Left colon (tissue), 2 donors: ENCODE measurements around the gene PIK3R2. TPM values are rescaled to one million over a fixed set of nuclear protein-coding genes. Genes with fewer than 3 reads are reported as not detected.
"Not testable (repeated sequence)": the region's sequence is repeated elsewhere in the genome, so short reads cannot be mapped to it uniquely, and the experiment has no call there.

Experiments
- ATAC-seq: fragments of 200-7000 bp; cut with Tn5 transposase; one replicate; pipeline ENCODE4 v1.9.1; 2020; ENCODE audit warnings: mild to moderate bottlenecking, moderate library complexity
- DNase-seq, 2 donors: peaks; one replicate each; pipeline ENCODE4 v3.0.0-alpha.2; 2020
- intact Hi-C, 2 donors: fragments of 100-400 bp; cut with DNase I in 1 of 2; cut with micrococcal nuclease in 1 of 2; formaldehyde crosslinking; loops; one replicate each; pipeline versions ENCODE4 v1.11.2 to v1.14.0; 2022; cut with DNase I, micrococcal nuclease
- total RNA-seq, 2 donors: library from RNA; stranded (reverse); fragmentation: NEBNext Ultra II Directional; extraction: Animal tissue kit (Norgen Biotek cat#: 25700); gene quantifications; one replicate each; pipeline ENCODE4 v1.2.1, GENCODE V29; 2021
- donor health status: DM: no; HTN: no; CAD: no.
- donor health status: DM: yes; HTN: yes; CAD: no.

Gene PIK3R2
- total RNA-seq, 2 donors from 2014 or later = 37.4 to 41.1 TPM

DNA sequence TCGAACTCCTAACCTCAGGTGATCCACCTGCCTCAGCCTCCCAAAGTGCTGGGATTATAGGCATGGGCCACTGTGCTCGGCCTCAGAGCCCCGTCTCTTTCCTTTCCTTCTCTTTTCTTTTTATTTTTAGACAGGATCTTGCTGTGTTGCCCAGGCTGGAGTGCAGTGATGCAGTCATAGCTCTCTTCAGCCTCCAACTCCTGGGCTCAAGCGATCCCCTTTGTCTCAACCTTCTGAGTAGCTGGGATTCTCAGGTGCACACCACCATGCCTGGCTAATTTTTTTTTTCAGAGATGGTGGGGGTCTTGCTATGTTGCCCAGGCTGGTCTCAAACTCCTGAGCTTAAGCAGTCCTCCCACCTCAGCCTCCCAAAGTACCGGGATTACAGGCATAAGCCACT lies 56.9 kb downstream of the PIK3R2 start:
- not testable (repeated sequence) for ATAC-seq, DNase-seq
- intact Hi-C loops = loop anchor here (2.0 to 10.0 kb wide), 3 partner anchors 43 to 115 kb away; partner anchors contain the start of gene LSM4 (in 1 of the 2)

DNA sequence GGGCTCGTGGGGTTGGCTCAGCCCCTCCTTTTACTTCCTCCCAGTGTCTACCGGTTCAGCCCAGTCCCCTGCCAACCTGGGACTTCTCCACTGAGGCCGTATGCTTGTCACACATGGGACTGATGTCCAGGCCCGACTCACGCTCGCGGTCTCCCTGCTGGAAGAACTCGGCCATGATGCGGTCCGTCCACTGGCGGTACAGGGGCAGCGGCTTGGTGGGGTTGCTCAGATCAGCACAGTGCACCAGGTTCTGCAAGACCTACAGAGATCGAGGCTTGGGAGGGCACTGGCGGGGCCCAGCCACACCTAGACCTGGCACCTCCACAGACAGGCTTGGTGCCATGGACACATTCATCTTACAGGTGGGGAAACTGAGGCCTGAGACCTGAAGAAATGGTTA lies 58.7 kb downstream of the PIK3R2 start:
- ATAC-seq (no peak), DNase-seq (no peak)
- intact Hi-C loops = loop anchor here in 1 of 2 donors (10.0 kb wide), 1 partner anchor 53 kb away; no protein-coding TSS in a partner anchor

DNA sequence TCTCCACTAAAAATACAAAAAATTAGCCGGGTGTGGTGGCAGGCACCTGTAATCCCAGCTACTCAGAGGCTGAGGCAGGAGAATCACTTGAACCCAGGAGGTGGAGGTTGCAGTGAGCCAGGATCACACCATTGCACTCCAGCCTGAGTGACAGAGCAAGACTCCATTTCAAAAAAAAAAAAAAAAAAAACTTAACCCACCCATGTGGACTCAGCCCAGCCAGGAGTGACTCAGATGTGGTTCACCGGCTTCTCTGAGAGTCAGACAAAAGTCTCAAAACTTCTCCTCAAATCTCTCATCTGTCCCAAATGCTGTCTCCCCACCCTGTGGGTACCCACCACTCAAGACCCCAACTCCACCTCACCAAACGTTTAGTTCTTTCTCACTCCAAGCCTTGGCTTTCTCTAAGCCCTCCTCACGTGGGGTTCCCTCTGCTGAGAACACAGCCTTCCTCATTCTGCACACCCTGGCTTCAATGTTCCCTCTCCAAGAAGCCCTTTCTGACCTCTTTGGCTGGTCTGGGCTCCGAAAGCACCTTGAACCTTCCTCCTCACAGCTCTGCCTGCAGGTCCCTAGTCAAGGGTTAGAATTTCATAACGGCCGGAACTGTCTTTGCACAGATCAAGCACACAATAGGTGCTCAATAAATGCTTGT lies 61.9 kb downstream of the PIK3R2 start:
- DNase-seq (no peak), ATAC-seq (no peak)
- intact Hi-C loops = loop anchor here in 1 of 2 donors (10.0 kb wide), 1 partner anchor 50 kb away; no protein-coding TSS in a partner anchor

DNA sequence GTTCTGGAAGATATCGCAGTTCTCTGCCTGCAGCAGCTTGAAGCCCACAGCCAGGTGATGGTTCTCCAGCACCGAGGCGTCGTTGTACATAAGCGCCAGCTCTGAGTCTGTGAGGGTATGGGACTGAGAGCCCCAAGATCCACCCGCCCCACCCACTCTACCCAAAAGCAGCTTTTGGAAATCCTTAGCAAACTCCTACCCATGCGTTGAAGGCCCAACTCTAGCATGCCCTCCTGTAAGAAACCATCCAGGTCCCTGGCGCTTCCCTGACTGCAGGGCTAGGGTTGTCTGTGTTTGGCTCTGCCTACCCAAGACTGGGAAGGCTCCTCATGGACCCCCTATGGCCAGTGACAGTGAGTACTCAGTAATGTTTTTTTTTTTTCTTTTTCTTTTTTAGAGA lies 63.8 kb downstream of the PIK3R2 start:
- DNase-seq (no peak), ATAC-seq (no peak)
- intact Hi-C loops = loop anchor here in 1 of 2 donors (10.0 kb wide), 1 partner anchor 48 kb away; no protein-coding TSS in a partner anchor

DNA sequence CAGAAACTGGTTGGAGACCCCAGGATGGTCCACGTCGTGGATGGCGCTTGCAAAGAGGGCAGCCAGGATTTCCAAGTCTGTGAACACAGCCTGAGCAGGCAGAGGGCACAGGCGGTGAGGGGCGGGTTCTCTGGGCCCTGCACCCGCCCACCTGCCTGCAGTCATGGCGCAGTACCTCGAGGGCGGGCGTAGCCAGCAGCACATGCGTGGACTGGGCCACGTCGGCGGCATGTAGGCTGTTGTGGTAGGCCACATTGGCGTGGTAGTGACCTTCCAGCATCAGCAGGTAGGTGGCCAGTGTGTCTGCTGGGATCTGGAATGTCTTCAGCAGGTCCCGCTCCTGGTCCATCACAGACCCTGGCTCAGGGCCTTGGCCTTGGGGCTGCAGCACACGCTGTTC lies 65.2 kb downstream of the PIK3R2 start:
- intact Hi-C loops = loop anchor here in 1 of 2 donors (10.0 kb wide), 1 partner anchor 47 kb away; no protein-coding TSS in a partner anchor
- no peak for ATAC-seq
- DNase-seq = no peak

DNA sequence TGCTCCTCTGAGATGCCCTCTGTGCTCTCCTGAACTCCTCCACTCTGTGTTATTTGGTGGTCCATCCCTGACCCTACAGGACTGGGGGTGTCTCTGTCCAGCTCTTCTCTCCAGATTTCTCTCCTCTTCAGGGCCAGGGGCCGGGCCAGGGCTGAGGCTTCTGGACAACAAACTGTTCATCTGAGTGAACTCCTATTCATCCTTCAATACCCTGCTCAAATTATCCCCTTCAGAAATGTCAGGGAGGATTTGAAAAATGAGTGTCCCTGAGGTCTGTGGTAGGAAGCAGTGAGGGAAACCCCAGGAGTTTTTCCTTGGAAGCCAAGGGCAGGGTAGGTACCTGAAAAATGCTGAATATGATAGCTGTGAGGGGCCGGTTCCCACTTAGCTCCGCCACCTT lies 65.6 kb downstream of the PIK3R2 start:
- ATAC-seq (no peak), DNase-seq (no peak)
- intact Hi-C loops = loop anchor here in 1 of 2 donors (10.0 kb wide), 1 partner anchor 46 kb away; no protein-coding TSS in a partner anchor

Other genes with a start within 250 kb of the PIK3R2 start
- gene CCDC124, start 220.1 kb upstream of the PIK3R2 start, total RNA-seq = 10 to 100 TPM; 39.5 to 51.5 TPM
- gene KCNN1, start 186.1 kb upstream of the PIK3R2 start, total RNA-seq = under 1 TPM in 1 of 2 donors, not detected in 1; 0.14 TPM
- 10 to 100 TPM; 21.0 to 27.7 TPM for gene ARRDC2, start 145.0 kb upstream of the PIK3R2 start, total RNA-seq
- gene IL12RB1, start 66.2 kb upstream of the PIK3R2 start, total RNA-seq = 1 to 10 TPM in 1 of 2 donors, under 1 TPM in 1; 0.98 to 3.9 TPM
- gene MAST3, start 55.4 kb upstream of the PIK3R2 start, total RNA-seq = 10 to 100 TPM; 33.6 to 38.6 TPM
- gene IFI30, start 20.6 kb downstream of the PIK3R2 start, total RNA-seq = 10 to 100 TPM; 47.5 to 79.3 TPM
- gene MPV17L2, start 40.1 kb downstream of the PIK3R2 start, total RNA-seq = 10 to 100 TPM in 1 of 2 donors, 1 to 10 TPM in 1; 9.9 to 15.4 TPM
- gene RAB3A, start 50.9 kb downstream of the PIK3R2 start, total RNA-seq = 1 to 10 TPM; 6.3 to 6.9 TPM
- gene PDE4C, start 73.3 kb downstream of the PIK3R2 start, total RNA-seq = 1 to 10 TPM; 2.5 to 4.3 TPM
- gene IQCN, start 121.3 kb downstream of the PIK3R2 start, total RNA-seq = 1 to 10 TPM; 4.3 to 6.1 TPM
- 100 to 1,000 TPM; 361 to 374 TPM for gene JUND, start 128.5 kb downstream of the PIK3R2 start, total RNA-seq
- gene LSM4, start 169.9 kb downstream of the PIK3R2 start, total RNA-seq = 100 to 1,000 TPM; 106 to 148 TPM
- gene PGPEP1, start 187.4 kb downstream of the PIK3R2 start, total RNA-seq = 100 to 1,000 TPM; 105 to 109 TPM
- 10 to 100 TPM; 32.2 to 87.6 TPM for gene GDF15, start 233.0 kb downstream of the PIK3R2 start, total RNA-seq
- gene LRRC25, start 244.5 kb downstream of the PIK3R2 start, total RNA-seq = 1 to 10 TPM in 1 of 2 donors, under 1 TPM in 1; 0.79 to 5.1 TPM